Measurements from ENCODE around the gene NT5C3B. TPM values are rescaled to one million over a fixed set of nuclear protein-coding genes. Genes with fewer than 3 reads are reported as not detected.
A peak's percentile ranks its signal among the peaks of the same experiment; 100 is the strongest.
"Not testable (repeated sequence)": the region's sequence is repeated elsewhere in the genome, so short reads cannot be mapped to it uniquely, and the experiment has no call there.

The NT5C3B gene
- total and polyA plus RNA-seq, 2 donors (not counting 3 experiments of a cell fraction or from before 2014, with no cell fraction given), result 67.3 to 92.5 TPM

- TF ChIP-seq POLR2A (IDR thresholded peaks at IDR 0.05; ENCODE audit: low read depth, low read length) (no peak), MAX (IDR thresholded peaks at IDR 0.05; ENCODE audit: insufficient read depth, insufficient read length) (no peak), JUN (IDR thresholded peaks at IDR 0.05; ENCODE audit: borderline replicate concordance, insufficient read depth, insufficient read length, low read depth) (no peak), FOS (IDR thresholded peaks at IDR 0.05; ENCODE audit: borderline replicate concordance, insufficient read depth, low read length) (no peak), GATA2 (IDR thresholded peaks at IDR 0.05; ENCODE audit: insufficient read depth, insufficient read length, low read depth, low read length) (no peak), EZH2 (IDR thresholded peaks at IDR 0.05; ENCODE audit: borderline replicate concordance, low read depth, low read length, severe bottlenecking) (no peak)
- Histone ChIP-seq H3K4me3 (replicated peaks in 1 of 3; ENCODE audit: insufficient read depth in 1 of 3, low read depth in 1 of 3, low read length in 3 of 3) (peak overlapping the region; percentile 45 to 80 (median 52)), H2AFZ (ENCODE audit: low read depth, low read length) (peak overlapping the region; percentile 50), H3K4me1 (ENCODE audit: control insufficient read depth, extremely low read depth, insufficient read depth, low read length) (peaks cover 5% of the 10 kb centered on the region), H3K4me2 (ENCODE audit: insufficient read depth, low read length) (peak overlapping the region; percentile 83), H3K9ac (replicated peaks; ENCODE audit: extremely low read depth, insufficient read depth, low read length) (peak overlapping the region; percentile 30), H3K27ac (ENCODE audit: insufficient read depth, low read depth, low read length) (no peak overlapping the region), H3K36me3 (ENCODE audit: control insufficient read depth in 2 of 2, extremely low read depth in 1 of 2, insufficient read depth in 2 of 2, low read length in 2 of 2) (peaks cover 0 to 17% of the 10 kb centered on the region in 2 experiments), H3K9me1 (replicated peaks; ENCODE audit: control insufficient read depth, extremely low read depth, insufficient read depth, low read length) (no peaks in the 10 kb centered on the region), H3K27me3 (ENCODE audit: control insufficient read depth in 2 of 2, insufficient read depth in 2 of 2, low read length in 2 of 2) (no peaks in the 10 kb centered on the region), H4K20me1 (replicated peaks; ENCODE audit: control insufficient read depth, extremely low read depth, insufficient read depth, low read length) (no peaks in the 10 kb centered on the region), H3K79me2 (ENCODE audit: control insufficient read depth, insufficient read depth, low read length) (peaks cover 3% of the 10 kb centered on the region), H3K9me3 (replicated peaks; ENCODE audit: control insufficient read depth, insufficient read depth, low read length) (no peaks in the 10 kb centered on the region)
- ChIA-PET POLR2A (interaction anchor here (0.6 kb wide), 1 partner anchor 82 kb away, joined by 3 read pairs; no protein-coding TSS in a partner anchor), CTCF (interaction anchor here (1.2 to 1.4 kb wide), 2 partner anchors 9 to 13 kb away, joined by 3 read pairs; no protein-coding TSS in a partner anchor)
- FAIRE-seq (peak; percentile 81), DNase-seq (ENCODE audit: low read depth, low spot score) (no peak)
- intact Hi-C loops (cut with micrococcal nuclease) (loop anchor here (1.0 kb wide), 1 partner anchor 97 kb away; no protein-coding TSS in a partner anchor), dilution Hi-C loops (cut with MboI; ENCODE audit: extremely low pct_ligation_motif_present, low sequenced_read_pairs) (no loop called here)
- TSS peak; percentile 40 for BruUV-seq (replicated peaks)
These were observed 725 bp downstream of the NT5C3B start for GRCh38 chr17:41835214-41835799.

- intact Hi-C loops (cut with micrococcal nuclease); H3K4me2 ChIP-seq (ENCODE audit: insufficient read depth, low read length); H3K9me1 ChIP-seq (replicated peaks; ENCODE audit: control insufficient read depth, extremely low read depth, insufficient read depth, low read length); H3K79me2 ChIP-seq (ENCODE audit: control insufficient read depth, insufficient read depth, low read length); H3K27me3 ChIP-seq (ENCODE audit: control insufficient read depth in 2 of 2, insufficient read depth in 2 of 2, low read length in 2 of 2); DNase-seq (ENCODE audit: low read depth, low spot score); FAIRE-seq; POLR2A ChIA-PET; H3K4me3 ChIP-seq (replicated peaks in 1 of 3; ENCODE audit: insufficient read depth in 1 of 3, low read depth in 1 of 3, low read length in 3 of 3); H3K27ac ChIP-seq (ENCODE audit: insufficient read depth, low read depth, low read length); H4K20me1 ChIP-seq (replicated peaks; ENCODE audit: control insufficient read depth, extremely low read depth, insufficient read depth, low read length); BruUV-seq (replicated peaks); H2AFZ ChIP-seq (ENCODE audit: low read depth, low read length); H3K4me1 ChIP-seq (ENCODE audit: control insufficient read depth, extremely low read depth, insufficient read depth, low read length); dilution Hi-C loops (cut with MboI; ENCODE audit: extremely low pct_ligation_motif_present, low sequenced_read_pairs); H3K9me3 ChIP-seq (replicated peaks; ENCODE audit: control insufficient read depth, insufficient read depth, low read length); H3K9ac ChIP-seq (replicated peaks; ENCODE audit: extremely low read depth, insufficient read depth, low read length): not testable (repeated sequence)
- H3K36me3 ChIP-seq (ENCODE audit: control insufficient read depth in 2 of 2, extremely low read depth in 1 of 2, insufficient read depth in 2 of 2, low read length in 2 of 2), result peaks cover 8 to 30% of the 10 kb centered on the region in 2 experiments
- CTCF ChIA-PET, result interaction anchor here (0.7 to 1.3 kb wide), 2 partner anchors 12 to 19 kb away, joined by 3 read pairs; partner anchors contain the start of gene P3H4
These were observed 6.1 kb downstream of the NT5C3B start for GRCh38 chr17:41829961-41830360.

All from endothelial cell of umbilical vein (primary cell).